GM18498 (cell line): ENCODE data around the gene TRAPPC2L.

Experiments used
- ATAC-seq: cut with Tn5 transposase; IDR thresholded peaks from one replicate; pipeline ENCODE4 v1.9.1; 2021; ENCODE audit warnings: mild to moderate bottlenecking, moderate library complexity; ENCODE audit not compliant: unreplicated experiment

The TRAPPC2L gene

GRCh38 chr16:88856828-88857727, at the start of gene TRAPPC2L, which contains the start of gene GALNS:
TRAPPC2L (plus strand) TSS chr16:88857127; CDS start chr16:88857151, 24 bp downstream.
GALNS (minus strand) TSS chr16:88856947; CDS start chr16:88856877, 70 bp downstream.
- ATAC-seq = peak; percentile 83

- ATAC-seq = no peak
Measured at GRCh38 chr16:88807142-88807625, 49.7 kb upstream of the TRAPPC2L start.

- no peak for ATAC-seq
Measured at GRCh38 chr16:88807626-88808453, 49.1 kb upstream of the TRAPPC2L start.

GRCh38 chr16:88809068-88809675, 47.8 kb upstream of the TRAPPC2L start:
- ATAC-seq = no peak

DNA sequence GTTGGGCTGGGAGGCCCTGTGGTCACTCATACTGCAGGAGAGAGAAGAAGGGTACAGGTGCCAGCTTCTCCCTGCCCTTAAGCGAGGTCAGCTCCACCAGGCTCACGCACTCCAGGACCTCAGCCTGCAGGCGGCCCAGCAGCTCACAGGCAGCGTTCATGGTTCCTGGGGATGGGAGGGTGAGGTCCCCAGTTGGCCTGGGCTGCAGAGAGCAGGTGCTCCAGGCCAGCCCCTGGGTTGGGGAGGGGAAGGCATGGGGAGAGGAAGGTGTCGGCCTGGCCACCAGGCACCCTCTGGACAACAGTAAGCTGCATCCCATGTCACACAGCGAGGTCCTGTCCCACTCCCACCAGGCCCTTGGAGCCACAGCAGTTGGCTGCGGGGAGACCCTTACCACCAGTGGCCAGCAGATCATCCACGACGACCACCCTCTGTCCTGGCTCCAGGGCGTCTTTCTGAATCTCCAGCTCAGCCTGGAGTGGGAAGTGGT, 47.2 kb upstream of the TRAPPC2L start:
- ATAC-seq = no peak

GRCh38 chr16:88810166-88810911, 46.6 kb upstream of the TRAPPC2L start:
- ATAC-seq = no peak

GRCh38 chr16:88810912-88811768, 45.8 kb upstream of the TRAPPC2L start:
- ATAC-seq = peak; percentile 58

DNA sequence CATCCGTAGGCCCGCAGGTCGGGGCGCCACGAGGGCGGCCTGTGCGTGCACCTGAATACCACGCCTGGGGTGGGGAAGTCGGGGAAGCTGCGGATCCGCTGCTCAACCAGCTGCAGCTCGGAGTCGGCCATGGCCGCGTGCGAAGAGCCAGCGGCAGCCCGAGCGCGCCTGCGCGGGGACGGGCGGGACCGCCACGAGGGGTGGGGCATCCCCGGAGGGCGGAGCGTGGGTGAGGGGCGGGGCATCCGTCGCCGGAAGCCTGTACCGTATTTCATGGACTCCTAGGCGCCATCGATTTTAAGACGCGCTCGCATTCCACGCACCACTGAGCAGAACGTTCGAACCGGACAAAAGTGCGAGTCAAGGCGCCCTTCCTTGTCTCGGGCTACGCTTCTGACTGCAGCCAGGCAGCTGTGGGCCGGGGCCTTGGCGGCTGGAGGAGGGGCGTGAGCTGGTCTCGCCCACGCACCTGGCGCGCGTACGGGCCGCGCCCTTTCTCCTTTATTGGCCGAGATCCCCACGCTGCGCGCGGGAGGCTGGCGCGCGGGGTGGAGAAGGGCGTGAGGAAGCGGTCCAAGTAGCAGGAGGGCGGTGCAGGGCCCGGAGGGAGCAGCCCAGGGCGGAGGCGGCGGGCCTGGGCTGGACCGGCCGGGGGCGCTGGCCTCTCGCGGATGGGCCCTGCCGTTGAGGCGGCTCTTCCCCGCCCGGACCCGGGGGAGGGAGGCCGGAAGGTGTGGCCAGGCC, 45.0 kb upstream of the TRAPPC2L start, which contains the start of gene APRT:
APRT (minus strand) TSS at position 160 of the 744 bp plus-strand sequence; CDS start at position 131, 29 bp downstream.
- peak; percentile 76 for ATAC-seq

DNA sequence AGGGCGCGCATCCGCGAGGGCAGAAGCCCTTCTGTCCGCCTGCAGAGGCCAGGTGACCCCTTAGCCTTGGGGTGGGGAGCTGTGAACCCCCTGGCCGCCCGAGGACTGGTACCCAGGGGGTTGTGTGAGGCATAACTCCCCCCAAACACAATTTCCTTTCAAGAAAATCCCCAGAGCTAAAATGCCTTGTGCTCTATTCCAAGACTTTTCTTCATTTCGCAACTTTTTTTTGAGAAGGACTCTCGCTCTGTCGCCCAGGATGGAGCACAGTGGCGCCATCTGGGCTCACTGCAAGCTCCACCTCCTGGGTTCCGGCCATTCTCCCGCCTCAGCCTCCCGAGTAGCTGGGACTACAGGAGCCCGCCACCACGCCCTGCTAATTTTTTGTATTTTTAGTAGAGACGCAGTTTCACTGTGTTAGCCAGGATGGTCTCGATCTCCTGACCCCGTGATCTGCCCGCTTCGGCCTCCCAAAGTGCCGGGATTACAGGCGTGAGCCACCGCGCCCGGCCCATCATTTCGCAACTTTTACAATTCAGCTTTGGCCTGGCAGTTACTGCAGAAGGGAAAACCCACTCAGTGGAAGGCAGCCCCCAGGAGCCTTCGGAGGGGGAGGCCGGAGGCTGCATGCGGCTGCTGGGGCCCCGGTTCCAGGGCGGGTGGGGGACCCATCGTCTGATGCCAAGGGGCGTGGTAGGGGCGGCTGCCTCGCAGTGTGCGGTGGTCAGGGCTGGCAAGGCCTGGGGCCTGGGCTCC, 44.2 kb upstream of the TRAPPC2L start:
- no peak for ATAC-seq

DNA sequence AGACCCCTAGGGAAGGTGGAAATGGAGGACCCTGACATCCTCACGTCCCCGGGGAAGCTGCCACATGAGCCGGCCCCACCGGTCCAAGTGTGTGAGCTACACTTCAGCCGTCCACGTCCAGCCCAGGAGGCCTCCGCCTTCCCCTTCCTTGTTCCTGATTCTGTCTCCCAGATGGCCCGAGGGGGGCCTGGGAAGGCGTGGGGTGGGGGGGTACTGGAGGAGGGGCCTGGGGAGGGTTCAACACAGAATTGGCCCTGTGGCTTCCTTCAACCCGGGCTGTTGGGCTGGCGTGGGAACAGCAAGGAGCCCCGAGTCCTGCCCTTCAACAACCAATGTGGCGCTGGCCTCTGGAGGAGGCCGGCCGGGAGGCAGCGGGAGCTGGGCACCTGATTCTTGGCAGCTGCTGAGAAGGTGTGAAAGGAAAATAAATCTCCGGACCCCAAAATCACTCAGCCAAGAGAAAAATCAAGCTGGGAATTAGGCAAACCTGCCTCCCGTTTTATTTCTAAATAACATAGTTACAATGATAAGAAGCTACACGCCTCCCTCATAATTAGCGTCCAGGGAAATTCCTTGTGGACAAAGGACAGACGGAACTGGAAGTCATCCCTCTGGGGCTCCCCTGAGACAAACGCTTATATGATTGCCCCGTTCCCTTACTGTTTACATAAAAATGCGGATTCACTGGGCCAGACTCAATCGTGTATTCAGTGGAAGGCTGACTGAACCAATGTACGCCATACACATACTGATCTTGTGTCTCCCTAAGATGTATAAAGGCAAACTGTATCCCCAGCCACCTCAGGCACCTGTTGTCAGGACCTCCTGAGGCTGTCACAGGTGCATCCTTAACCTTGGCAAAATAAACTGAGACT, 43.4 kb upstream of the TRAPPC2L start:
- no peak for ATAC-seq

GRCh38 chr16:88814144-88814502, 42.8 kb upstream of the TRAPPC2L start:
- no peak for ATAC-seq

DNA sequence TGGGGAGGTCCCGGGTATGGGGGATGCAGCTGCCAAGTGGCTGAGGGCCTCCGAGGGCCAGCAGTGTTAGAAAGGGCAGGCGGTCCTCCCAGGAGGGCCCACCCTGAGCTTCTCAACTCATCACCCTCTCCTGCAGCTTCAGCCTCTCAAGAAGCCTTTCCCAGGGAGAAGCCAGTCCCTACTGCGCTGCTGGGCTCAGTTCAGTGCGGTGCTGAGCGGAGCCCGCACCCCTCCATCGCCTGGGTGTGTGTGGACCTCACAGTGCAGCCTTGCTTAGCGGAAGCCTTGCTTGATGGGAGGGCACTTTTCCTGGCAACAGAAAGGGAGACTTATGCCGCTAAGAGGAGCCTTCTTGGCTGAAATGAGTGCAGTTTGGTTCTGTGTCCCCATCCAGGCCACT, 41.7 kb upstream of the TRAPPC2L start:
- no peak for ATAC-seq

GRCh38 chr16:88815901-88816589, 40.9 kb upstream of the TRAPPC2L start:
- ATAC-seq = no peak

DNA sequence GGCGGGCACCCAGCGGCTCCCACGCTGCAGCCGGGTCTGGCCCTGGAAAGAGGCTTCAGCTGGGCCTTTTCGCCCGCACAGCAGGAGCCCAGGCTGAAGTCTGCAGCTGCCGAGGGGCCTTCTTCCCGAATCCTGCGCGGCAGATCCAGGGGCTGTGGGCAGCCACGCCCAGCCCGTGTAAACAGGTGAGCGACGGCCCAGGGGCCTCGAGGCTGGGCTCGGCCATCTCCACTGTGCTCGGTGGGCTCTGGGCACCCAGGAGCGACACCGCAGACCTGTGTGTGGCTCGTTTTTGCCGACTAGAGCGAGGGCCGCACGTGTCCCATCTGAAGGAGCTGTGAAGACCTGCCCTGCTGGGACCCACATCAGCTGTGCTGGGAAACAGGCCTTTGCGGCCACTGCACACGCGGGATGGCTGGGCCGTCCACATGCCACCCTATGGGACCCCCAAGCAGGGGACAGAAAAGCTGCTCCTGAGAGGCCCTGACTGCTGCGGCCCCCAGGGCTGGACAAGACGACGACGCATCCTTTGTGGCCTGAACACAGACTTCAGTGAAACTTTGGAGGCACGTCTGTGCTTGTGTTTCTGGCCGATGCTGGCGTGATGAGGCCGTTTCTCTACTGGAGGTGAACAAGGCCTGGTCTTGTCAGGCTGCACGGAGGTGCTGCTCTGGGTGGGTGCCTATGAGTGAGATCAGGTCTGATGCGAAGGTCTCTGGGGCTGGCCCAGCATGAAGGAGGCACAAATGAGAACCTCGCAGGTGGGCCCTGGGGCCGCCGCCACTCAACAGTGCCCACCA, 40.0 kb upstream of the TRAPPC2L start:
- no peak for ATAC-seq

DNA sequence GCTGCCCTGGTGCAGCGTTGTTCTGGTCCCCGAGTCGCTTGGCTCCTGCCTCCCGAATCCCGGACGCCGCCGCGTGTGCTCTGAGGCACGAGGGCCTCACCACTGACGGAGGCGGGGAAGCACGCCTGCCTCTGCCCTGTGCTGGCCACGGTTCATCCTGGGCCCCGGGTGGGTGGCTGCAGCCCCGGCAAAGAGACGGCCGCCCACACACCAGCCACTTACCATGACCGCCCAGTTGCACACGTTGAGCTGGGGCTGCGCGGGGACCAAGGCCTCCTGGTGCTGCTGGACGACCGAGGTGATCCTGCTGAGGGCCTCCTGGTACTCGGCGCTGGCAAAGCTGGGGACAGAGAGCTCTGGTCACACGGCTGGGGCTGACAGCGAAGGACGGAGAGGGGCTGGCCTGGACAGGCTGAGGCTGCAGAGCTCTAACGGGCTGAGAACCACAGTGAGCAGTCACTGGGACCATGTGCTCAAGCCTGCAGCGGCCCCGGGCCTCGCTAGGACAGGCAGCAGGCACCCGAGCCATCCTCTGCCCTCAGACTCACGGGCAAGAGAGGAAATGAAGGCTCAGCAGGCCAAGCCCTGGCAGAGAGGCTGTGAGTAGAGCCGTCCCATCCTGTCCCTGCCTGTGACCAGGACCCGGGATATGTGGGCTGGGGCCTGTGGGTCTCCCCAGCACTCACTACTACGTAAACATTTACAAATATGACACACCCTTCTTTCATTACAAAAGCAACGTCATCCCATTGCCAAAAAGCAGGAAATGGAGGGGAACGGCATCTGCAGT, 38.9 kb upstream of the TRAPPC2L start:
- ATAC-seq = no peak
